Epidermal melanocyte (primary cell): ENCODE data around the gene TDRD10.
A peak's percentile ranks its signal among the peaks of the same experiment; 100 is the strongest.
"Not testable (repeated sequence)": the region's sequence is repeated elsewhere in the genome, so short reads cannot be mapped to it uniquely, and the experiment has no call there.

ENCODE experiments used
- DNase-seq: peaks from one replicate; pipeline ENCODE4 v3.0.0; 2011; ENCODE audit warnings: low spot score; ENCODE audit not compliant: insufficient read length

TDRD10 gene

GRCh38 chr1:154479764-154480421 lies 22.1 kb upstream of the TDRD10 start:
- peak; percentile 91 for DNase-seq

DNA sequence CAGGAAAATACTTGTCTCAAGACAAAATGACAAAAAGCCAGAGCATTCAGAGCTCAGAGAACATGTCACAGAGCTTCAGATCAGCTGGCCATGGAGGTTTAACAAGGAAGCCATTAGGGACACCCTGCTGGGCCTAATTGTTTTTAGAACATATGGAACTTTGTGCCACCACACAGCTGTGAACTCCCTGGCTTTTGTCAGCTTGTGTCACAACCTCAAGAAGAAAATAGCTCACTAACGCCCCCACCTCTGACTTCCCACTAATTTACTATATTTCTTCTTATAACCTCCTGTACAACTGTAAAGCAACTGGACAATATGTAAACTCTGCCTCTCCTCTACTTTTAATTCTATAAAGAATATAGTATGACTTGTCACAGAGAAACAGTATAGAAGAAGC lies 21.0 kb upstream of the TDRD10 start:
- no peak for DNase-seq

GRCh38 chr1:154483941-154484803 lies 17.8 kb upstream of the TDRD10 start:
- no peak for DNase-seq

- no peak for DNase-seq
Measured at GRCh38 chr1:154485106-154485505, 16.9 kb upstream of the TDRD10 start.

DNA sequence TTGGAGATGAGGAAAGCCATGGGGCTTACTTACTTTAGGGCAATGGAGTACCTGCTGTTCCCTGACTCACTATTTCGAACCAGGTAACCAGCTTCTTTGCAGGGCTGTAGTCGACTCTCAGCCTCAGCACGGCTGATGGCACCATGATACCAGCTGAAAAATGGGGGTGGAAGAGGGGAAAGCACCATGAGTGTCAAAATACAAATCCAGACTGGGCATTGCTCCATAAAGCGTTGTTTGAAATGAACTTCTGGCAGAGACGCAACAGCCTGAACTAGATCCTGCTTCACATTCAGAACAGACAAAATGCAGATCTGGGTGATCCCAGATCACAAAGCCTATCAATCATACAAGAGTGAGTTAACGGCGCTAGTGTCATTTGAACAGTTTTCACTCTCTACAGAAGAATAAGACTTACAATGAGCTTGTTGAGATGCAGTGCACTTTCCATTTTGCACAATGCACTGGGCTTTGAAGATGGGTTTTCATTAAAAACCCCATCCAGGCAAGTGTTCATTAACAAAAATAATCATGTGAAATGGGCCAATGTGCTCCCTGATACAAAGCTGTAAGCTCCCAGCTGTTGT lies 16.0 kb upstream of the TDRD10 start:
- DNase-seq = no peak

GRCh38 chr1:154486756-154487155 lies 15.3 kb upstream of the TDRD10 start:
- DNase-seq = not testable (repeated sequence)

DNA sequence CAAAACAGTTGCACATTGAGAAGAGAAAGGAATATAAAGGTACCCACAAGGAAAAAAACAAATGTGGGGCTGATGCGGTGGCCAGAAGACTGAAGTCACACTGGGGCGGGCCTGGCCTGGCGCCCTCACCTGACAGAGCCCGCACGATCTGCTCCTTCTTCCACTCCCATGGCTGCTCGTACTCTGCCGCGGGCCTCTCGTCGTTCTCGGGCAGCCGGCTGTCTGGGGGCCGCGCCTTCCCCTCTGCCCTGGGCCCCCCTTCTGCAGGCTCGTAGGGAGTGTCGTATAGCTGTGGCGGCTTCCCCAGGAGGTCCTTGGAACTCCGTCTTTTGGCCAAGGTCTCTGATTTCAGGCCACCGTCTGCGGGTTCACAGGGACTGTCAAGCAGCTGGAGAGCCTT lies 13.1 kb upstream of the TDRD10 start:
- DNase-seq = no peak

DNA sequence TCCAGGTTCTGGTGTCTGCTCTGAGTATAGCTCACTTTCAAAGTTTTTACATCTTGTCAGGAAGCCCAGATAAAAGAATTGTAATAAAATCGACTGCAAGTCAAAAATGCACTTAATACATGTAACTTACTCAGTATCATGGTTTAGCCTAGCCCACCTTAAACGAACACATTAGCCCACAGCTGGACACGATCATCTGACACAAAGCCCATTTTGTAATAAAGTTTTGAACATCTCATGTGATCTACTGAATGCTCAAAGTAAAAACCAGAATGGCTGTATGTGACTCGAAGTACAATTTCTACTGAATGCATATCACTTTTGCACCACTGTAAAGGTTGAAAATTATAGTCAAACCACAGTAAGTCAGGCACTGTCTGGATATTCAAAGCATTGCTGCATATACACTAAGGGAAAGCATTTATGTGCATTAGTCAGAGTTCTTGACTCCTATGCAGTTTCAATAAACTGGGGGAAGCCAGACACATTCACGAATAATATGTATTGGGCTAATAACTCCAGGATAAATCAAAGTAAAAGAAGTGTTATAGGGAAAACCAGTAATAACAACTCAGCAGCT lies 12.2 kb upstream of the TDRD10 start:
- DNase-seq = no peak

- no peak for DNase-seq
Measured at GRCh38 chr1:154490317-154490716, 11.7 kb upstream of the TDRD10 start.

DNA sequence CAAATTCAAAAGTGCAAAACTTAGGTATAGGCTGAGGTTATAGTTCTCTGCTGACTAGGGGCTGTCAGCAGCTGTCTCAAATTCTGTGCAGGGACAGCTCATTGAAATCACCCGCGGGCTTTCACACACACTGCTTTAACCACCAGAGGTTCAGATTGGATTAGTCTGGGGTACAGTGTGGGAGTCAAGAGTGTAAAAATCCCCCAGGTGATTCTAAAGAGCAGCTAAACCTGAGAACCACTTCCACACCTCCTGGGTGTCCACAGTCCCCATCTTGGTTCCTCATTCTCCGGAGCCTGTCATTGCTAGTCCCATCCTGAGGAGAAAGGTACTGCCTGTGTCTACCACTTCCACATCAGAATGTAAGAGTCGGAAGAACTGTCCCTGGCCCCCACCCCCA lies 9.9 kb upstream of the TDRD10 start:
- DNase-seq = no peak

DNA sequence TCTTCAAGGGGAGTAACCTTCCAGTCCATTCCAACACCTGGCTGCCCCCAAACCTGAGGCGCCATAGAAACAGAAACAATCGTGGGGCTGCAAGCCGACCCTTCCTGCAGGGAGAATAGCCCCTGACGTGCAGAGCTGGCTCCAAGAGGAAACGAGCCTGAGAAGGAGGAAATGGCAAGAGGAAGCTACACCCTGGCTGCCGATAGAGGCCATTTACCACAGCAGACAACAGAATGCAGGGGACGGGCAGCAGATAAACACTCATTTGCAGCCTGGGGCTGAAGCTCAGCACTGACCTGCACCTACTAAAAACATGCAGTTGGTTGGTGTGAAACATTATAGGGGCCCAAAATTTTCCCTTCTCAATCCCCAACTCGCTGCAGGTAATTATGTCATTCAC lies 8.7 kb upstream of the TDRD10 start:
- no peak for DNase-seq

DNA sequence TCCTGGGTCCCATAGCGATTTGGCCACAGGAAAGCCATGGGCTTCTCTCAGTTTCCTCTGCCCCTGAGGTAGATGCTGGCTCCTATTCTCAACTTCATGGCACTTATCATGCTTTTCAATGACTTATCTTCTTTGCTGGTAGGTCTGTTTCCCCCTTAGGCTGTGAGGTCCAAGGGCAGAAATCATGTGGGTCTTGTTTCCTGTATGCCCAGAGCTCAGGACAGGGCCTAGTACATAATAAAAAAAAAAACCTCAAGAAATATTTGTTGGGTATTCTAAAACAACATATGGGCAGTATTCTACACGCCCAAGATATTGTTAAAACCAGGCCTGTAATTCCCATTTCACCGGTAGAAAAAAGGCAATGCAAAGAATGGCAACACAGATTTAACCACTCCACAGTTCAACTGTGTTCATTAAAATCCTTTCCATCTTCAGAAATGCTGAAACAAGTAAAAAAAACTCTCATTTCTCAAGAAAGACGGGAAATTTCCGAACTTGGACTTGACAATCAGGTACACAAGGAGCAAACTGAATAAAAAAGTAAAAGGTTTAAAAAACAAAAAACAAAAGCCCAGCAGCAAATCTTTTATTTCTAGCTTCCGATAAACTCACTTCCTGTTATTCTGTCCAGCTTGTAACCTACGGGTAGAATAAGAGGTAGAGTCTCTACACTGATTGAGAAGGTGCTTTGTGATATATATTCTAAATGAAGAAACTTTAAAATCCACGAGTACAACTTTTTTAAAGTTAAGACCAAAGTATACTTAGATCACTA lies 6.3 kb upstream of the TDRD10 start:
- no peak for DNase-seq

DNA sequence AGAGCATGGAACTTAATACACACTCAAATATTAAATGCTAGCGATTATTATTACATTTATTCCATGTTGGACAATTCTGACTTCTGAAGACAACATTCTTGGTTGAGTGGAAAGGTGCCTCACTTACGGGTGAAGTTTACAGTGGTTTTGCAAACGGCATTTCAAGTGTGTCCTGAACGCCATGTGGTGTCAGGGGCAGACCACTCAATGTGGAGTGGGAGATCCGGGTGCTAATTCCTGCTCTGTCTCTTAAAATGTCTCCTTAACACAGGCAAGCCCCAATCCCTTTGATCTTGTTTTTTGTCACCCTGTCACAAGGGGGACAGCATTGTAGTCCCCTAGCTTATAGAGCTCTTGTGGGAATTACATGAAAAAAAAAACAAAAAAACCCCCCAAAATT lies 5.6 kb upstream of the TDRD10 start:
- DNase-seq = no peak

GRCh38 chr1:154497026-154497806 lies 4.8 kb upstream of the TDRD10 start:
- no peak for DNase-seq

DNA sequence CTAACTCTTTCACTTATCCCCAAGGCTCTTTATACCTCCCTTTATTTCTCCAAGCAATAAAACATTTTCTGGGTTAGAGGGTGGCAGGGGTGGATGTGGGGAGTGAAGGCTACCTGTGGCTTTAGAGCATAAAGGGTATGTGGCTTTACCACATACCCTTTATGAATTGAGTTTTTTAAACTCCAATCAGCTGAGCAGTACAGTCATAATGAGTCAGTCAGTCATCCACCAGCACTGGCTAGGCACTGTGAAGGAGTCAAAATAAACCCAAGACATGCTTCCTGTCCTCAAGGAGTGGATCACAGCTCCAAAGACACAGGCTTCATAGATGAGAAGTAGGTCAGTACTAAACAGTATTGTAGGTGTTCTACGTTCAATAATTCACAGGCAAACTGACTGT lies 2.6 kb upstream of the TDRD10 start:
- DNase-seq = no peak

DNA sequence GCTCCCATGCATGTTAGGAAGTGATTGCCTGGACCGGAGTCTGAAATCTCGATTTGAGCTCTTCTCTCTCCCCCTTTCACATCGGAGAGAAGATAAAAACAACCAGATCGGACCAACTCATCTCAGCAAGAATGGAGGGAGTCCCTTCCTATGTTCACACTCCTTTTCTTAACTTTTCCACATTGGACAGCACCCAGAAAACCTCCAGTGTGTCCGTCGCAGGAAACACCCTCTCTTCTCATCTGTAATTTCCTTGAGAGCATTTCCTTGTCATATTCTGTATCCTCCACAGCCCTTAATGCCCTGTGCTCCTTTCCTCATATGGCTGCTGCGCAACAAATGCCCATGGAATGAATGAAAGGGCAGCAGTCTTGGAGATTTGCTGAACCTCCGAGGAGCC lies 1.5 kb upstream of the TDRD10 start:
- DNase-seq = no peak

- no peak for DNase-seq
Measured at GRCh38 chr1:154501423-154502065, 475 bp upstream of the TDRD10 start.

- no peak for DNase-seq
Measured at GRCh38 chr1:154502744-154503115, 711 bp downstream of the TDRD10 start.

DNA sequence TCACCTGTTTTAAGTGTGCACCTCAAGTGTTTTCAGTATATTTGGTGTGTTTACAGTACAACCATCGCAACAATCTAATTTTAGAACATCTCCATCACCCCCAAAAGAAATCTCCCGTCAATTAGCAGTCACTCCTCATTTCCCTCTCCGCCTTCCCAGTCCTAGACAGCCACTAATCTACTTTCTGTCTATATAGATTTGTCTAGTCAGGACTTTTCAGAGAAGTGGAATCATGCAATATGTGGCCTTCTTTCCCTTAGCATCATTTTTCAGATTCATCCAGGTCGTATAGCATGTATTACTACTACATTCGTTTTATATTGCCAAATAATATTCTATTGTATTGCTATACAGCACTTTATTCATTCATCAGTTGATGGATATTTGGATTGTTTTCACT lies 1.9 kb downstream of the TDRD10 start:
- DNase-seq = no peak

DNA sequence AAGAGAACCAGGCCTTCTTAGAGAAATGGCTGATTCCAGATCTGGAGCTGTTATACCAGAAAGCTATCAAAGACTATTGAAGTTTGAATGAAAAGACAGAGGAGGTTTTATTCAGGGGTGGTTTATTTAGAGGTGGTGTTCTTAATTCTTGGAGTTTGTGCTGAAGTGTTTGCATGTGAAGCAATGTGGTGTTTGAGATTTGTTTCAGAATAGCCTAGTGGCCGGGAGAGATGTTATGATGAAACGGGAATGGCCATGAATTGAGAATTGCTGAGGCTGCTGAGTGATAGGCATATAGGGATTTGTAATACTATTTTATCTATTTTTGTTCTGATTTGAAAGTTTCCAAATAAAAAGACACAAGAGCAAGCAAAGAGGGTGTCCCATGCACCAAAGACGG lies 10.7 kb downstream of the TDRD10 start:
- DNase-seq = no peak
